Tibial nerve (tissue), 4 donors: Measurements from ENCODE around the gene OR5A2. TPM values are rescaled to one million over a fixed set of nuclear protein-coding genes. Genes with fewer than 3 reads are reported as not detected.

Experiments used
- DNase-seq, 2 donors: peaks; one replicate each; pipeline ENCODE4 v3.0.0-alpha.2; 2019; ENCODE audit warnings: low spot score in 2 of 2
- H3K27ac ChIP-seq, 4 donors: fragments of 200-600 bp; sonication (generic) in 3 of 4; one replicate each; pipeline ENCODE4 v1.5.1; 2017 to 2019; ENCODE audit warnings: mild to moderate bottlenecking in 1 of 4
- H3K27me3 ChIP-seq, 2 donors: fragments of 200-600 bp; sonication (generic) in 1 of 2; one replicate each; pipeline versions ENCODE4 v1.5.1 to v1.6.0; 2017 to 2019
- H3K36me3 ChIP-seq, 3 donors: fragments of 200-600 bp; sonication (generic); one replicate each; pipeline ENCODE4 v1.5.1; 2018 to 2019
- H3K4me1 ChIP-seq, 4 donors: fragments of 200-600 bp; sonication (generic) in 3 of 4; one replicate each; pipeline ENCODE4 v1.5.1; 2017 to 2019
- H3K4me3 ChIP-seq, 4 donors: fragments of 200-600 bp; sonication (generic) in 3 of 4; one replicate each; pipeline ENCODE4 v1.5.1; 2017 to 2019; ENCODE audit warnings: mild to moderate bottlenecking in 1 of 4, moderate library complexity in 1 of 4
- H3K9me3 ChIP-seq, 4 donors: fragments of 200-600 bp; sonication (generic) in 3 of 4; one replicate each; pipeline ENCODE4 v1.5.1; 2017 to 2019
- EP300 ChIP-seq, 2 donors: sonication (generic); formaldehyde crosslinking; IDR thresholded peaks; one replicate each; pipeline ENCODE4 v1.6.1; 2017; ENCODE audit warnings: antibody characterized with exemption in 2 of 2, mild to moderate bottlenecking in 1 of 2
- POLR2A ChIP-seq, 2 donors: fragments of 450-650 bp; IDR thresholded peaks; one replicate each; pipeline ENCODE4 v1.6.1; 2017; ENCODE audit warnings: antibody characterized with exemption in 2 of 2, mild to moderate bottlenecking in 2 of 2, moderate library complexity in 2 of 2
- WGBS, 2 donors: methylation state at CpG; one replicate each; pipeline ENCODE4 v1.1.5; 2018; 5-methylcytosine and 5-hydroxymethylcytosine counted together
- total RNA-seq, 4 donors: library from RNA; depleted of rRNA; stranded (reverse); fragments of >200 nt; gene quantifications; one replicate each; pipeline ENCODE4 v1.1.0, GENCODE V29; 2016
- TF ChIP-seq, protein P1 (sequence below), 5 experiments: fragments of 200-600 bp in 3 of 5; fragments of 450-650 bp in 2 of 5; sonication (generic) in 3 of 5; IDR thresholded peaks; one replicate each; pipeline ENCODE4 v1.5.1; 2016 to 2019; ENCODE audit warnings: antibody characterized with exemption in 5 of 5, mild to moderate bottlenecking in 3 of 5, moderate library complexity in 2 of 5

The OR5A2 gene, protein sequence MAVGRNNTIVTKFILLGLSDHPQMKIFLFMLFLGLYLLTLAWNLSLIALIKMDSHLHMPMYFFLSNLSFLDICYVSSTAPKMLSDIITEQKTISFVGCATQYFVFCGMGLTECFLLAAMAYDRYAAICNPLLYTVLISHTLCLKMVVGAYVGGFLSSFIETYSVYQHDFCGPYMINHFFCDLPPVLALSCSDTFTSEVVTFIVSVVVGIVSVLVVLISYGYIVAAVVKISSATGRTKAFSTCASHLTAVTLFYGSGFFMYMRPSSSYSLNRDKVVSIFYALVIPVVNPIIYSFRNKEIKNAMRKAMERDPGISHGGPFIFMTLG
- total RNA-seq: not detected

DNA sequence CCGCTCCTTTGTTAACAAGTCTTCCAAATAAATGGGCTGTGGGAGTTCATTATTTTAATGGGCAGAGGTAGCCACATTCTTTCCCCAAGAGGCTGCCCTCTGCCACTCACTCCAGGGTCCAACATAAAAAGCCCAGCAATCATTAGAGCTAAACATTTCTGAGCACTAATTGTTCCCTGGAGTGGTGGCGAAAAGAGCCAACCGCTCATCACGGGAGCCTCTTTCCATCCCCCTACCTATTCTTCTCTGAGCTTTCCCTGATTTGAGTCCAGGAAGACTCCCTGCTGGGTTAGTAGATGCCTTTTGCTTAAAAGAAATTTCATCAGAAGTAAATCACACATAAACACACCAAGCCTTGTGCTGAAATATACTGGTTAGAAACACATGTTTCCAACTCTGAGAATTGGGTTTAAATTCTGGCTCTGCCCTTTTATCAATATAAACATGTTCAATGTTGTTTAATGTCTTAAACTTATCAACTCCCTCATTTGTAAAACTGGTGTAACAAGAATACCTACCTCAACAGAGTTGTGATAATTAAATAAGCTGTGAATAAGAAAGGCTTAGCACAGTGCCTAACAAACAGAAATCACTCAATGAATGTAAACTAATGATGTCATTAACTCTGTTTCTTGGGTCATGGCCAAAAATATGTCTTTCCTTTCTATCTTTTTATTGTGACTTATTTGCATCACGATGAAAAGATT, at the start of gene OR5A2:
OR5A2 (minus strand) TSS at position 53 of the 707 bp plus-strand sequence. CDS start 3,460 bp downstream, outside the sequence.
- Histone ChIP-seq H3K27me3 (no peaks in the 10 kb centered on the region), H3K4me3 (no peak within 1 kb of the TSS), H3K27ac (no peak within 1 kb of the TSS), H3K4me1 (no peaks in the 10 kb centered on the region), H3K9me3 (no peaks in the 10 kb centered on the region), H3K36me3 (no peaks in the 10 kb centered on the region)
- no peak for TF ChIP-seq POLR2A (IDR thresholded peaks at IDR 0.05)
- TF ChIP-seq EP300 (IDR thresholded peaks at IDR 0.05): no peak
- TF ChIP-seq, protein P1, sequence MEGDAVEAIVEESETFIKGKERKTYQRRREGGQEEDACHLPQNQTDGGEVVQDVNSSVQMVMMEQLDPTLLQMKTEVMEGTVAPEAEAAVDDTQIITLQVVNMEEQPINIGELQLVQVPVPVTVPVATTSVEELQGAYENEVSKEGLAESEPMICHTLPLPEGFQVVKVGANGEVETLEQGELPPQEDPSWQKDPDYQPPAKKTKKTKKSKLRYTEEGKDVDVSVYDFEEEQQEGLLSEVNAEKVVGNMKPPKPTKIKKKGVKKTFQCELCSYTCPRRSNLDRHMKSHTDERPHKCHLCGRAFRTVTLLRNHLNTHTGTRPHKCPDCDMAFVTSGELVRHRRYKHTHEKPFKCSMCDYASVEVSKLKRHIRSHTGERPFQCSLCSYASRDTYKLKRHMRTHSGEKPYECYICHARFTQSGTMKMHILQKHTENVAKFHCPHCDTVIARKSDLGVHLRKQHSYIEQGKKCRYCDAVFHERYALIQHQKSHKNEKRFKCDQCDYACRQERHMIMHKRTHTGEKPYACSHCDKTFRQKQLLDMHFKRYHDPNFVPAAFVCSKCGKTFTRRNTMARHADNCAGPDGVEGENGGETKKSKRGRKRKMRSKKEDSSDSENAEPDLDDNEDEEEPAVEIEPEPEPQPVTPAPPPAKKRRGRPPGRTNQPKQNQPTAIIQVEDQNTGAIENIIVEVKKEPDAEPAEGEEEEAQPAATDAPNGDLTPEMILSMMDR (IDR thresholded peaks at IDR 0.05): no peak
- WGBS, 2 donors: 42 to 43% methylated on average over 5 of the region's 5 CpGs
- no peak for DNase-seq

- H3K4me1 ChIP-seq: no peaks in the 10 kb centered on the region
- DNase-seq: no peak
- no peaks in the 10 kb centered on the region for H3K27me3 ChIP-seq
- H3K4me3 ChIP-seq: no peak overlapping the region
- no peaks in the 10 kb centered on the region for H3K36me3 ChIP-seq
- H3K27ac ChIP-seq: no peak overlapping the region
- TF ChIP-seq, protein P1 (IDR thresholded peaks at IDR 0.05): no peak
- no peak for TF ChIP-seq EP300 (IDR thresholded peaks at IDR 0.05)
- no peak for TF ChIP-seq POLR2A (IDR thresholded peaks at IDR 0.05)
- H3K9me3 ChIP-seq: no peaks in the 10 kb centered on the region
- 67 to 69% methylated on average over 9 of the region's 9 CpGs for WGBS, 2 donors
Measured at GRCh38 chr11:59475176-59475575, 49.0 kb upstream of the OR5A2 start.

DNA sequence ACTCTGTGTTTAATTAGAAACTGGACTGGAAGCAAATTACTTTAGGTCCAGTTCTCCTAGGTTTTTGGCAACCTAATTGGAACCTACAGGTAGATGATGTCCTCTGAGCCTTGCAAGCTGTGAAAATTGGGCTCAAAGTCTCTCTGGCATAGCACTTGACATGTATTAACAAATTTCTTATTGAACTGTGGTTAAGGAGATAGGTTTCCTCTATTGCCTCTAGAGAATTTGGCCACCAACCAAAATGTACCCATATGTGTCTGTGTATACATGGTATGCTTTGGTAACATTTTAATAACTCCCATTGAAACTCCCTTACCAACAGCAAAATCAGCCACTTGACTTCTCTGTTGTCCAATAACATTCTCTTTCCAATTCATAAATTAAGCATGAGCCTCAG, 46.8 kb upstream of the OR5A2 start, which contains the start of gene OR4D10:
OR4D10 (plus strand) TSS at position 301 of the 400 bp plus-strand sequence. CDS start 4,115 bp downstream, outside the sequence.
- no peaks in the 10 kb centered on the region for H3K4me1 ChIP-seq
- H3K9me3 ChIP-seq: no peaks in the 10 kb centered on the region
- H3K27me3 ChIP-seq: no peaks in the 10 kb centered on the region
- DNase-seq: no peak
- TF ChIP-seq EP300 (IDR thresholded peaks at IDR 0.05) (no peak), POLR2A (IDR thresholded peaks at IDR 0.05) (no peak)
- TF ChIP-seq, protein P1 (IDR thresholded peaks at IDR 0.05): no peak
- H3K27ac ChIP-seq: no peak within 1 kb of the TSS
- no peak within 1 kb of the TSS for H3K4me3 ChIP-seq
- H3K36me3 ChIP-seq: no peaks in the 10 kb centered on the region

DNA sequence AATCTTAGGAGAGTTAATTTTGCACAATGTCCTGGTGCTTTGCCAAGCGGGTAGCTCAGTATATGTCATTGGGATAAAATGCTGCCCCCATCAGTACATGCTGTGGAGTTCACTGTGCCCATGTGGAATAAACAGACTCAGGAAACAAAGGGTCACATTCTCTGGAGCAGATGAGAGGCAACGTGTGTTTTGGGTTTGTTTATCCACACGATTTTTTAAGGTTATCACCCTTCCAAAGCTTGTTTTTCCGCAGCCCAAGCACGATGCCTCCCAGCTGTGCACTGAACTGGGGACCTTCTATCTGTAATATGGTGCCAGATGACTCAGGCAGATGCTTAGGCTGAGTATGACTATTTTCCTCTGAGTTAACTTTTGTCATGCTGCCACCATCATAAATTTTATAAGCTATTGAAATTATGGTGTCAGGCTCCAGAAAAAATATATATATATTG, 37.0 kb upstream of the OR5A2 start:
- no peaks in the 10 kb centered on the region for H3K4me1 ChIP-seq
- H3K27me3 ChIP-seq: no peaks in the 10 kb centered on the region
- no peaks in the 10 kb centered on the region for H3K36me3 ChIP-seq
- peak overlapping the region in 1 of 4 donors; percentile 25 for H3K27ac ChIP-seq
- no peaks in the 10 kb centered on the region for H3K9me3 ChIP-seq
- TF ChIP-seq POLR2A (IDR thresholded peaks at IDR 0.05) (no peak), EP300 (IDR thresholded peaks at IDR 0.05) (peak in 1 of 2 donors; percentile 76)
- TF ChIP-seq, protein P1 (IDR thresholded peaks at IDR 0.05): peak in 1 of 5 experiments; percentile 22
- 14 to 26% methylated on average over 5 of the region's 5 CpGs for WGBS, 2 donors
- H3K4me3 ChIP-seq: no peak overlapping the region
- peak; percentile 60 to 78 for DNase-seq

- Histone ChIP-seq H3K4me3 (no peak overlapping the region), H3K9me3 (no peaks in the 10 kb centered on the region), H3K27ac (no peak overlapping the region), H3K27me3 (no peaks in the 10 kb centered on the region), H3K4me1 (no peaks in the 10 kb centered on the region), H3K36me3 (no peaks in the 10 kb centered on the region)
- WGBS, 2 donors: 47 to 72% methylated on average over 3 of the region's 3 CpGs
- TF ChIP-seq POLR2A (IDR thresholded peaks at IDR 0.05) (no peak), EP300 (IDR thresholded peaks at IDR 0.05) (no peak)
- TF ChIP-seq, protein P1 (IDR thresholded peaks at IDR 0.05): no peak
- DNase-seq: no peak
Measured at GRCh38 chr11:59459916-59460315, 33.7 kb upstream of the OR5A2 start.
